HepG2 (cell line): ENCODE data around the gene MBD3L3. TPM values are rescaled to one million over a fixed set of nuclear protein-coding genes. Genes with fewer than 3 reads are reported as not detected.
A peak's percentile ranks its signal among the peaks of the same experiment; 100 is the strongest.

Experiments
- ADNP ChIP-seq: sonication (generic); formaldehyde crosslinking; IDR thresholded peaks from 2 replicates; pipeline ENCODE4 v1.4.0; 2020; ENCODE audit warnings: missing genetic modification reagents
- AKAP8 ChIP-seq: sonication (generic); formaldehyde crosslinking; IDR thresholded peaks from 2 replicates; pipeline ENCODE4 v1.5.1; 2020; ENCODE audit warnings: mild to moderate bottlenecking, missing genetic modification reagents
- DBP ChIP-seq: sonication (generic); formaldehyde crosslinking; IDR thresholded peaks from 2 replicates; pipeline ENCODE4 v1.4.0; 2020; ENCODE audit warnings: missing genetic modification reagents; ENCODE audit errors: not compliant biosample characterization
- FOXJ3 ChIP-seq: sonication (generic); formaldehyde crosslinking; IDR thresholded peaks from 2 replicates; pipeline ENCODE4 v1.4.0; 2020; ENCODE audit warnings: missing genetic modification reagents, mild to moderate bottlenecking, borderline replicate concordance
- HDAC2 ChIP-seq: sonication (generic); formaldehyde crosslinking; IDR thresholded peaks from 2 replicates; pipeline ENCODE4 v1.4.0; 2020; ENCODE audit warnings: missing genetic modification reagents
- HIVEP1 ChIP-seq: sonication (generic); formaldehyde crosslinking; IDR thresholded peaks from 2 replicates; pipeline ENCODE4 v1.4.0; 2020; ENCODE audit warnings: mild to moderate bottlenecking, missing genetic modification reagents
- IKZF1 ChIP-seq: fragments of 450-650 bp; IDR thresholded peaks from 2 replicates; pipeline ENCODE4 v1.7.1; 2016
- JUNB ChIP-seq: sonication (generic); formaldehyde crosslinking; IDR thresholded peaks from 2 replicates; pipeline ENCODE4 v1.8.0; 2022; ENCODE audit warnings: missing genetic modification reagents, mild to moderate bottlenecking, borderline replicate concordance
- KDM5A ChIP-seq: fragments of 200-600 bp; sonication (generic); IDR thresholded peaks from 2 replicates; pipeline ENCODE4 v1.7.0; 2018; ENCODE audit warnings: antibody characterized with exemption, mild to moderate bottlenecking, low read length, borderline replicate concordance
- KDM5B ChIP-seq: sonication (generic); formaldehyde crosslinking; IDR thresholded peaks from 2 replicates; pipeline ENCODE4 v1.4.0; 2020; ENCODE audit warnings: missing genetic modification reagents, mild to moderate bottlenecking, borderline replicate concordance
- KLF13 ChIP-seq: sonication (generic); formaldehyde crosslinking; IDR thresholded peaks from 2 replicates; pipeline ENCODE4 v1.4.0; 2020; ENCODE audit warnings: mild to moderate bottlenecking, missing genetic modification reagents
- MYPOP ChIP-seq: sonication (generic); formaldehyde crosslinking; IDR thresholded peaks from 2 replicates; pipeline ENCODE4 v1.8.1; 2023; ENCODE audit warnings: mild to moderate bottlenecking, moderate library complexity, missing genetic modification reagents
- NFATC3 ChIP-seq: sonication (generic); formaldehyde crosslinking; IDR thresholded peaks from 2 replicates; pipeline ENCODE4 v1.5.1; 2020; ENCODE audit warnings: mild to moderate bottlenecking, missing genetic modification reagents
- NFE2L1 ChIP-seq: sonication (generic); formaldehyde crosslinking; IDR thresholded peaks from 2 replicates; pipeline ENCODE4 v1.4.0; 2020; ENCODE audit warnings: missing genetic modification reagents, mild to moderate bottlenecking, borderline replicate concordance
- SAP130 ChIP-seq: IDR thresholded peaks from 2 replicates; pipeline ENCODE4 v1.6.1; 2016; ENCODE audit warnings: low read depth
- SNAPC2 ChIP-seq: sonication (generic); formaldehyde crosslinking; IDR thresholded peaks from 2 replicates; pipeline ENCODE4 v1.8.1; 2022; ENCODE audit warnings: mild to moderate bottlenecking, missing genetic modification reagents
- TBX2 ChIP-seq: sonication (generic); formaldehyde crosslinking; IDR thresholded peaks from 2 replicates; pipeline ENCODE4 v1.5.0; 2020; ENCODE audit warnings: missing genetic modification reagents, mild to moderate bottlenecking, borderline replicate concordance
- TIGD3 ChIP-seq: sonication (generic); formaldehyde crosslinking; IDR thresholded peaks from 2 replicates; pipeline ENCODE4 v1.5.1; 2020; ENCODE audit warnings: mild to moderate bottlenecking, missing genetic modification reagents, borderline replicate concordance
- ZNF10 ChIP-seq: sonication (generic); formaldehyde crosslinking; IDR thresholded peaks from 2 replicates; pipeline ENCODE4 v1.4.0; 2020; ENCODE audit warnings: mild to moderate bottlenecking, low read depth, missing genetic modification reagents, borderline replicate concordance
- ZNF275 ChIP-seq: sonication (generic); formaldehyde crosslinking; IDR thresholded peaks from 2 replicates; pipeline ENCODE4 v1.8.0; 2022; ENCODE audit warnings: missing genetic modification reagents, mild to moderate bottlenecking, inconsistent platforms, borderline replicate concordance
- ZNF33B ChIP-seq: sonication (generic); formaldehyde crosslinking; IDR thresholded peaks from 2 replicates; pipeline ENCODE4 v1.5.1; 2020; ENCODE audit warnings: mild to moderate bottlenecking, missing genetic modification reagents
- ZNF883 ChIP-seq: sonication (generic); formaldehyde crosslinking; IDR thresholded peaks from 2 replicates; pipeline ENCODE4 v1.5.1; 2020; ENCODE audit warnings: mild to moderate bottlenecking, missing genetic modification reagents; ENCODE audit errors: not compliant biosample characterization
- ZSCAN29 ChIP-seq: sonication (generic); formaldehyde crosslinking; conservative IDR thresholded peaks from 2 replicates; pipeline ENCODE4 v1.4.0; 2020; ENCODE audit warnings: mild to moderate bottlenecking, missing genetic modification reagents
- ZSCAN9 ChIP-seq: IDR thresholded peaks from 2 replicates; pipeline ENCODE4 v1.6.1; 2016; ENCODE audit warnings: borderline replicate concordance
- polyA plus RNA-seq, 8 experiments: library from polyadenylated mRNA; depleted of rRNA in 3 of 8; stranded (reverse) in 7 of 8; unstranded in 1 of 8; fragments of >200 nt; fragmentation: Illumina TruSeq in 4 of 8; extraction: Trizol in 4 of 8; gene quantifications; 2 replicates each; pipeline versions ENCODE4 v1.2.1 to v1.2.3, GENCODE V29; 2011 to 2016; ENCODE audit warnings: low read depth in 4 of 8, missing spikeins in 1 of 8, mixed read lengths in 1 of 8; ENCODE audit not compliant: insufficient read depth in 1 of 8
- total RNA-seq, 5 experiments: library from RNA; depleted of rRNA; stranded (reverse); fragments of >200 nt; fragmentation: Illumina TruSeq; extraction: Trizol; gene quantifications; 2 replicates each; pipeline ENCODE4 v1.2.3, GENCODE V29; 2016; ENCODE audit warnings: low read depth in 1 of 5

MBD3L3 gene
- total and polyA plus RNA-seq, 2 of the 13 experiments (the other 11 are each of a cell fraction or from before 2014, with no cell fraction given) = not detected

GRCh38 chr19:7069904-7070226 lies 11.4 kb upstream of the MBD3L3 start (continued):
- TF ChIP-seq HIVEP1 (peak; percentile 5; the same call in 1 of the 2 replicates), ADNP (no peak), KDM5B (CRISPR knock-in tag) (no peak), IKZF1 (no peak), SAP130 (CRISPR knock-in tag) (no peak), ZNF275 (0 out of 2 replicates have a peak, but pooled peaks have one; percentile 9), NFE2L1 (CRISPR knock-in tag) (no peak), HDAC2 (no peak), KLF13 (no peak), ZNF10 (CRISPR knock-in tag) (no peak), ZSCAN9 (no peak), TIGD3 (CRISPR knock-in tag) (0 out of 2 replicates have a peak, but pooled peaks have one; percentile 13), NFATC3 (CRISPR knock-in tag) (no peak), AKAP8 (CRISPR knock-in tag) (no peak), ZSCAN29 (CRISPR knock-in tag) (no peak), JUNB (CRISPR knock-in tag) (no peak), SNAPC2 (no peak), ZNF33B (CRISPR knock-in tag) (no peak), ZNF883 (peak; percentile 0), MYPOP (CRISPR knock-in tag) (0 out of 2 replicates have a peak, but pooled peaks have one; percentile 0), KDM5A (peak; percentile 81), DBP (CRISPR knock-in tag) (no peak), FOXJ3 (CRISPR knock-in tag) (0 out of 2 replicates have a peak, but pooled peaks have one; percentile 9), TBX2 (CRISPR knock-in tag) (no peak)
- TF ChIP-seq, all 625 proteins: peak for 10
